ENCODE data around the gene LZTS2. TPM values are rescaled to one million over a fixed set of nuclear protein-coding genes. Genes with fewer than 3 reads are reported as not detected.

The LZTS2 gene
- total RNA-seq, 2 donors from 2014 or later, result 40.0 to 71.0 TPM

DNA sequence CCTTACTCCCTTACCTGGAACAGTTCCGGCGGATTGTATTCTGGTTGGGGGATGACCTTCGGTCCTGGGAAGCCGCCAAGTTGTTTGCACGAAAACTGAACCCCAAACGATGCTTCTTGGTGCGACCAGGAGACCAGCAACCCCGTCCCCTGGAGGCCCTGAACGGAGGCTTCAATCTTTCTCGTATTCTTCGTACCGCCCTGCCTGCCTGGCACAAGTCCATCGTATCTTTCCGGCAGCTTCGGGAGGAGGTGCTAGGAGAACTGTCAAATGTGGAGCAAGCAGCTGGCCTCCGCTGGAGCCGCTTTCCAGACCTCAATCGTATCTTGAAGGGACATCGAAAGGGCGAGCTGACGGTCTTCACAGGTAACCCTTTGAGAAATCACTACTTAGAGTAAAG is 10.5 kb upstream of the LZTS2 start:
- H3K9me3 ChIP-seq, result no peaks in the 10 kb centered on the region
- DNase-seq (ENCODE audit: low spot score), result no peak
- TF ChIP-seq, protein P1, sequence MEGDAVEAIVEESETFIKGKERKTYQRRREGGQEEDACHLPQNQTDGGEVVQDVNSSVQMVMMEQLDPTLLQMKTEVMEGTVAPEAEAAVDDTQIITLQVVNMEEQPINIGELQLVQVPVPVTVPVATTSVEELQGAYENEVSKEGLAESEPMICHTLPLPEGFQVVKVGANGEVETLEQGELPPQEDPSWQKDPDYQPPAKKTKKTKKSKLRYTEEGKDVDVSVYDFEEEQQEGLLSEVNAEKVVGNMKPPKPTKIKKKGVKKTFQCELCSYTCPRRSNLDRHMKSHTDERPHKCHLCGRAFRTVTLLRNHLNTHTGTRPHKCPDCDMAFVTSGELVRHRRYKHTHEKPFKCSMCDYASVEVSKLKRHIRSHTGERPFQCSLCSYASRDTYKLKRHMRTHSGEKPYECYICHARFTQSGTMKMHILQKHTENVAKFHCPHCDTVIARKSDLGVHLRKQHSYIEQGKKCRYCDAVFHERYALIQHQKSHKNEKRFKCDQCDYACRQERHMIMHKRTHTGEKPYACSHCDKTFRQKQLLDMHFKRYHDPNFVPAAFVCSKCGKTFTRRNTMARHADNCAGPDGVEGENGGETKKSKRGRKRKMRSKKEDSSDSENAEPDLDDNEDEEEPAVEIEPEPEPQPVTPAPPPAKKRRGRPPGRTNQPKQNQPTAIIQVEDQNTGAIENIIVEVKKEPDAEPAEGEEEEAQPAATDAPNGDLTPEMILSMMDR (IDR thresholded peaks at IDR 0.05), result no peak
- peaks cover 0 to 22% of the 10 kb centered on the region in 2 donors for H3K4me1 ChIP-seq
- H3K27me3 ChIP-seq, result no peaks in the 10 kb centered on the region
- H3K4me3 ChIP-seq, result no peak overlapping the region
- H3K36me3 ChIP-seq, result peaks cover 37% of the 10 kb centered on the region
- H3K27ac ChIP-seq, result no peak overlapping the region

DNA sequence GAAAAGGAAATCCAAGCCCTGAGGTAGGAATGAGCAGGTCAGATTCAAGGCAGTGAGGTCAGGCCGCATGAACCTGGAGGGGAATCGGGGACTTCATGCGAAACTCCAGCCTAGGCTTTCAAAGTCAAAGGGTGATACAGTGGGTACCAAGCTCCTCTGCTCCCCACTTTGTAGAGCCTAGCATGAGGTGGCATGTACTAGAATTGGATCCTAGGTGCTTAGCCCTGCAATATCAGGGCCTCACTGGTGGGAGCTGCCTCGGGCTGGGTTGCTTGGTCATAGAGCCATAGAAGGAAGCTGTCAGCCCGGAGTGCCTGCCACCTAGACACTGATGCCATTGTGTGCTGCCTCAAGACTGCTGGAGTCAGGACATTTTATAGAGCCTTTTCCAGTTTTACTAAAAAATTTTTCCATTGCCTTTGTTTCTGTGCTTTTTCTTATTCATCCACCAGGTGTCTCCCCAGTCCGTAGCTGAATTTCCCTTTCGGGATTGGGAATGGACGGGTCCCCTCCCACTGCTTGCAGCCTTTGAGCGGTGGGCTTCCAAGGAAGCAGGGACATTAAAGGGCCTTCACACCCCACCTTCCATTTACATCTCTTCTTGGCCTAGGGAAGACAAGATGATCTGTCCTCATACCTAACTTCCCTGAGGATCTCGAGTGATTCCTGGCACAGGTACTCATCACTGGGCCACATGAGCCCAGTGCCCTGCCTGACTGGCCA is 5.5 kb upstream of the LZTS2 start:
- Histone ChIP-seq H3K27ac (no peak overlapping the region), H3K36me3 (peaks cover 35% of the 10 kb centered on the region)

DNA sequence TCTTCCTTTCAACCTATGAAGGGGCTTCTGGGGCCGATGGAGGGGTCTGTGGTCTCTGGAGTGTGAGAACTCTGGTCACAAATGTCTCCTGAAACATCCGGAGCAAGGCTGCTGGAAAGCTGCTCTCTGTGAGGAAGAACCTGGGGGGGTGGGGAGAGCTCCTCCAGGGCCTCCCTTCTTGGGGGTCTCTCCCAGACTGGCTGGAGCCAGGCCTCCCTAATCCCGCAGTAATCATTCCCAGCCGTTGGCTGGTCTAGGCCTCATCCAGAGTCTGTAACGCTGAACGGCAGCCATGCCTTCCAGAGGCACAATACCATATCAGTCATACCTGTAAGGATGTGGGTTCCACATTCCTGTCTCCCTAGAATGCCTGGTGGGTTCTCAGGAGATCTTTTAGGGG is 4.4 kb upstream of the LZTS2 start:
- H3K4me1 ChIP-seq, result peaks cover 0 to 29% of the 10 kb centered on the region in 2 donors
- TF ChIP-seq, protein P1 (IDR thresholded peaks at IDR 0.05), result no peak
- no peaks in the 10 kb centered on the region for H3K27me3 ChIP-seq
- no peak for DNase-seq (ENCODE audit: low spot score)
- H3K27ac ChIP-seq, result no peak overlapping the region
- H3K4me3 ChIP-seq, result no peak overlapping the region
- no peaks in the 10 kb centered on the region for H3K9me3 ChIP-seq
- peaks cover 25% of the 10 kb centered on the region for H3K36me3 ChIP-seq

More for the DNA sequence above, 5.5 kb upstream of the LZTS2 start:
- TF ChIP-seq, protein P1 (IDR thresholded peaks at IDR 0.05), result peak; percentile 47 to 79
- DNase-seq (ENCODE audit: low spot score), result no peak
- Histone ChIP-seq H3K9me3 (no peaks in the 10 kb centered on the region), H3K4me1 (peaks cover 0 to 27% of the 10 kb centered on the region in 2 donors), H3K27me3 (no peaks in the 10 kb centered on the region), H3K4me3 (no peak overlapping the region)

- no peak for DNase-seq (ENCODE audit: low spot score)
- Histone ChIP-seq H3K4me3 (peak overlapping the region; percentile 88 to 93), H3K27ac (peak overlapping the region; percentile 99 to 100), H3K9me3 (no peaks in the 10 kb centered on the region), H3K36me3 (peaks cover 9% of the 10 kb centered on the region), H3K4me1 (peaks cover 0 to 45% of the 10 kb centered on the region in 2 donors), H3K27me3 (no peaks in the 10 kb centered on the region)
- TF ChIP-seq, protein P1 (IDR thresholded peaks at IDR 0.05), result no peak
These were observed 2.8 kb upstream of the LZTS2 start for GRCh38 chr10:100996678-100997359.

GRCh38 chr10:100997360-100998182 is 2.0 kb upstream of the LZTS2 start:
- Histone ChIP-seq H3K4me3 (peak overlapping the region; percentile 88 to 93), H3K36me3 (peaks cover 11% of the 10 kb centered on the region), H3K27ac (peak overlapping the region; percentile 99 to 100), H3K27me3 (no peaks in the 10 kb centered on the region), H3K4me1 (peaks cover 0 to 53% of the 10 kb centered on the region in 2 donors), H3K9me3 (no peaks in the 10 kb centered on the region)
- peak; percentile 70 for DNase-seq (ENCODE audit: low spot score)
- TF ChIP-seq, protein P1 (IDR thresholded peaks at IDR 0.05), result peak; percentile 94 to 95
